GM23338 (cell line): Measurements from ENCODE around the gene NARS2. TPM values are rescaled to one million over a fixed set of nuclear protein-coding genes. Genes with fewer than 3 reads are reported as not detected.

Experiments used
- ATAC-seq: fragments of 200-7000 bp; cut with Tn5 transposase; 3 replicates; pipeline ENCODE4 v1.9.1; 2020
- DNase-seq: peaks from one replicate; pipeline ENCODE4 v3.0.0-alpha.2; 2015; ENCODE audit warnings: low spot score
- H2AFZ ChIP-seq: fragments of 200-600 bp; sonication (generic); 2 replicates; pipeline ENCODE4 v1.8.0; 2016; ENCODE audit warnings: antibody characterized with exemption, mild to moderate bottlenecking, moderate library complexity
- H3F3A ChIP-seq: fragments of 200-600 bp; sonication (generic); replicated peaks from 2 replicates; pipeline ENCODE4 v1.8.0; 2017; ENCODE audit warnings: antibody characterized with exemption, mixed run types, low read depth
- H3K27ac ChIP-seq: fragments of 200-600 bp; sonication (generic); 2 replicates; pipeline ENCODE4 v1.6.1; 2016; ENCODE audit warnings: low read depth
- H3K27me3 ChIP-seq: fragments of 200-600 bp; sonication (generic); 2 replicates; pipeline ENCODE4 v1.8.0; 2016; ENCODE audit warnings: mild to moderate bottlenecking, mixed run types, moderate library complexity; ENCODE audit not compliant: insufficient read depth
- H3K36me3 ChIP-seq: fragments of 200-600 bp; sonication (generic); 2 replicates; pipeline ENCODE4 v1.8.0; 2016; ENCODE audit warnings: mild to moderate bottlenecking; ENCODE audit not compliant: insufficient read depth
- H3K4me1 ChIP-seq: fragments of 200-600 bp; sonication (generic); 2 replicates; pipeline ENCODE4 v1.8.0; 2016; ENCODE audit warnings: mild to moderate bottlenecking, moderate library complexity; ENCODE audit not compliant: insufficient read depth
- H3K4me2 ChIP-seq: fragments of 200-600 bp; sonication (generic); 2 replicates; pipeline ENCODE4 v1.7.1; 2017; ENCODE audit warnings: mixed run types
- H3K4me3 ChIP-seq: fragments of 200-600 bp; sonication (generic); 2 replicates; pipeline ENCODE4 v1.6.1; 2016; ENCODE audit warnings: mixed run types
- H3K79me2 ChIP-seq: fragments of 200-600 bp; sonication (generic); replicated peaks from 2 replicates; pipeline ENCODE4 v1.8.0; 2017; ENCODE audit warnings: mild to moderate bottlenecking; ENCODE audit not compliant: insufficient read depth
- H3K9me2 ChIP-seq: fragments of 200-600 bp; sonication (generic); 2 replicates; pipeline ENCODE4 v1.8.0; 2017; ENCODE audit not compliant: insufficient read depth
- H4K20me1 ChIP-seq: fragments of 200-600 bp; sonication (generic); replicated peaks from 2 replicates; pipeline ENCODE4 v1.8.0; 2017; ENCODE audit warnings: mild to moderate bottlenecking; ENCODE audit not compliant: insufficient read depth
- H3K27ac Mint-ChIP-seq: 2 replicates; pipeline ENCODE4 v1.8.0; 2020; ENCODE audit warnings: inconsistent platforms, mild to moderate bottlenecking, moderate library complexity, mixed read lengths
- H3K27me3 Mint-ChIP-seq: 3 replicates; pipeline ENCODE4 v1.8.0; 2022; ENCODE audit warnings: low read depth, mild to moderate bottlenecking, moderate library complexity, mixed read lengths, inconsistent platforms; ENCODE audit not compliant: insufficient read depth, poor library complexity
- H3K36me3 Mint-ChIP-seq: 3 replicates; pipeline ENCODE4 v1.8.0; 2021; ENCODE audit warnings: low read depth, mild to moderate bottlenecking, inconsistent platforms, moderate library complexity, mixed read lengths
- H3K4me1 Mint-ChIP-seq: 3 replicates; pipeline ENCODE4 v1.8.0; 2020; ENCODE audit warnings: mild to moderate bottlenecking, inconsistent platforms, mixed read lengths
- H3K4me3 Mint-ChIP-seq: 3 replicates; pipeline ENCODE4 v1.8.0; 2021; ENCODE audit warnings: moderate library complexity, mild to moderate bottlenecking, inconsistent platforms, mixed read lengths
- H3K9me3 Mint-ChIP-seq: 3 replicates; pipeline ENCODE4 v1.8.0; 2020; ENCODE audit warnings: moderate library complexity, mild to moderate bottlenecking, inconsistent platforms, mixed read lengths
- CREB1 ChIP-seq: fragments of 250-450 bp; sonication (Bioruptor Pico); IDR thresholded peaks from 2 replicates; pipeline ENCODE4 v1.5.0; 2020; ENCODE audit warnings: low read depth, mild to moderate bottlenecking, moderate library complexity
- EZH2 ChIP-seq: fragments of 200-600 bp; sonication (generic); IDR thresholded peaks from one replicate; pipeline ENCODE4 v1.8.0; 2017; ENCODE audit warnings: antibody characterized with exemption, mild to moderate bottlenecking, low read depth; ENCODE audit not compliant: unreplicated experiment
- EZH2phosphoT487 ChIP-seq: fragments of 200-600 bp; sonication (generic); IDR thresholded peaks from one replicate; pipeline ENCODE4 v1.8.1; 2018; ENCODE audit warnings: antibody characterized with exemption; ENCODE audit not compliant: unreplicated experiment
- JUNB ChIP-seq: IDR thresholded peaks from one replicate; pipeline ENCODE4 v1.6.1; 2016; ENCODE audit warnings: antibody characterized with exemption; ENCODE audit not compliant: unreplicated experiment
- NANOG ChIP-seq: IDR thresholded peaks from 2 replicates; pipeline ENCODE4 v1.6.1; 2016; ENCODE audit warnings: antibody characterized with exemption, borderline replicate concordance
- POLR2AphosphoS5 ChIP-seq: IDR thresholded peaks from 2 replicates; pipeline ENCODE4 v1.6.1; 2016; ENCODE audit warnings: antibody characterized with exemption, low read depth
- REST ChIP-seq: IDR thresholded peaks from one replicate; pipeline ENCODE4 v1.6.1; 2018; ENCODE audit warnings: antibody characterized with exemption; ENCODE audit not compliant: unreplicated experiment
- STAT1 ChIP-seq: IDR thresholded peaks from one replicate; pipeline ENCODE4 v1.6.1; 2016; ENCODE audit warnings: antibody characterized with exemption; ENCODE audit not compliant: unreplicated experiment
- ZNF114 ChIP-seq: fragments of 250-450 bp; sonication (Bioruptor Pico); IDR thresholded peaks from 2 replicates; pipeline ENCODE4 v1.5.0; 2020; ENCODE audit warnings: mild to moderate bottlenecking, moderate library complexity
- ZNF331 ChIP-seq: fragments of 250-450 bp; sonication (Bioruptor Pico); IDR thresholded peaks from 2 replicates; pipeline ENCODE4 v1.5.0; 2020; ENCODE audit warnings: low read depth, mild to moderate bottlenecking, moderate library complexity
- ZNF462 ChIP-seq: fragments of 250-450 bp; sonication (Bioruptor Pico); IDR thresholded peaks from 2 replicates; pipeline ENCODE4 v1.5.0; 2020; ENCODE audit warnings: mild to moderate bottlenecking, moderate library complexity
- polyA plus RNA-seq: library from polyadenylated mRNA; unstranded; fragments of >200 nt; fragmentation: Nextera tagmentation; extraction: Ambion mirVana; gene quantifications from 2 replicates; pipeline ENCODE4 v1.2.1, GENCODE V29; 2016
- total RNA-seq: library from RNA; depleted of rRNA; stranded (reverse); fragments of >200 nt; shearing (Covaris generic); gene quantifications from 2 replicates; pipeline ENCODE4 v1.2.3, GENCODE V29; 2014
- TF ChIP-seq, protein P1 (sequence below), 2 experiments: fragments of 200-600 bp in 1 of 2; sonication (generic) in 1 of 2; conservative IDR thresholded peaks; 2 replicates each; pipeline versions ENCODE4 v1.5.1 to v1.6.1; 2016 to 2017; ENCODE audit warnings: antibody characterized with exemption in 2 of 2, low read depth in 2 of 2, mild to moderate bottlenecking in 2 of 2, moderate library complexity in 1 of 2

The NARS2 gene
- total and polyA plus RNA-seq, 2 experiments from 2014 or later, result 45.7 to 62.0 TPM

- TF ChIP-seq ZNF462 (CRISPR knock-in tag) (no peak), JUNB (no peak), CREB1 (CRISPR knock-in tag) (no peak), ZNF114 (CRISPR knock-in tag) (no peak), ZNF331 (CRISPR knock-in tag) (no peak), POLR2AphosphoS5 (no peak)
- TF ChIP-seq, protein P1, sequence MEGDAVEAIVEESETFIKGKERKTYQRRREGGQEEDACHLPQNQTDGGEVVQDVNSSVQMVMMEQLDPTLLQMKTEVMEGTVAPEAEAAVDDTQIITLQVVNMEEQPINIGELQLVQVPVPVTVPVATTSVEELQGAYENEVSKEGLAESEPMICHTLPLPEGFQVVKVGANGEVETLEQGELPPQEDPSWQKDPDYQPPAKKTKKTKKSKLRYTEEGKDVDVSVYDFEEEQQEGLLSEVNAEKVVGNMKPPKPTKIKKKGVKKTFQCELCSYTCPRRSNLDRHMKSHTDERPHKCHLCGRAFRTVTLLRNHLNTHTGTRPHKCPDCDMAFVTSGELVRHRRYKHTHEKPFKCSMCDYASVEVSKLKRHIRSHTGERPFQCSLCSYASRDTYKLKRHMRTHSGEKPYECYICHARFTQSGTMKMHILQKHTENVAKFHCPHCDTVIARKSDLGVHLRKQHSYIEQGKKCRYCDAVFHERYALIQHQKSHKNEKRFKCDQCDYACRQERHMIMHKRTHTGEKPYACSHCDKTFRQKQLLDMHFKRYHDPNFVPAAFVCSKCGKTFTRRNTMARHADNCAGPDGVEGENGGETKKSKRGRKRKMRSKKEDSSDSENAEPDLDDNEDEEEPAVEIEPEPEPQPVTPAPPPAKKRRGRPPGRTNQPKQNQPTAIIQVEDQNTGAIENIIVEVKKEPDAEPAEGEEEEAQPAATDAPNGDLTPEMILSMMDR (conservative IDR thresholded peaks at IDR 0.05; ENCODE audit: low read depth in 2 of 2), result no peak
These were observed 32.0 kb upstream of the NARS2 start (continued) for GRCh38 chr11:78606667-78607066.

DNA sequence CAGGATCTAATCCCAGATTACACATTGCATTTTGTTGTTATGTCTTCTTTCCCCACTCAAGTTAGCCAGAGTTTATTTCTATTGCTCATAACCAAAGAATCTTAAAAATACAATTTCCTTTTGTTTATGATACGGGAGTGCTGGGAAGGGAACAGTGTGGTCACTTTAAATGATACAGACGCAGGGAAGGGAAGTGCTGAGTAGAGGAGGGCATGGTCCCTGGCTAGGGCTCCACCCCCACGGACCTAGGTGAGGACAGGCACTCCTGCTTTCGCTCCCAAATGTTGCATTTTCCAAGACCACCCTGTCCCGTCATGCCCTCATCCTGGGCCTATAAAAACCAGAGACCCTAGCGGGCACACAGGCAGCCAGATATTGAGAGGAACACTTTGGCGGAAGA, 30.6 kb upstream of the NARS2 start:
- Histone ChIP-seq H3K27me3 (no peaks in the 10 kb centered on the region), H3K36me3 (no peaks in the 10 kb centered on the region), H3K79me2 (no peaks in the 10 kb centered on the region), H3K4me1 (0 out of 2 replicates have a peak, but pooled peaks cover 3% of the 10 kb centered on the region), H3F3A (no peaks in the 10 kb centered on the region), H3K27ac (no peak overlapping the region), H4K20me1 (no peaks in the 10 kb centered on the region), H3K4me2 (no peak overlapping the region), H2AFZ (peak overlapping the region; percentile 3; the same call in 1 of the 2 replicates), H3K9me2 (peaks cover 7% of the 10 kb centered on the region; the same call in 1 of the 2 replicates), H3K4me3 (no peak overlapping the region)
- ATAC-seq, result no peak
- Mint-ChIP-seq H3K9me3 (no peaks in the 10 kb centered on the region; the same call in 2 of the 3 replicates), H3K36me3 (no peaks in the 10 kb centered on the region), H3K27me3 (peaks cover 2% of the 10 kb centered on the region), H3K27ac (no peak overlapping the region; the same call in 1 of the 2 replicates), H3K4me3 (no peak overlapping the region), H3K4me1 (peaks cover 6% of the 10 kb centered on the region; the same call in 2 of the 3 replicates)
- DNase-seq, result no peak
- TF ChIP-seq JUNB, result no peak
- TF ChIP-seq EZH2, result no peak
- TF ChIP-seq EZH2phosphoT487, result no peak
- no peak for TF ChIP-seq ZNF114 (CRISPR knock-in tag)
- TF ChIP-seq STAT1, result no peak
- no peak for TF ChIP-seq NANOG
- no peak for TF ChIP-seq POLR2AphosphoS5
- no peak for TF ChIP-seq REST
- no peak for TF ChIP-seq CREB1 (CRISPR knock-in tag)
